ENCODE results near the gene ACP1. TPM values are rescaled to one million over a fixed set of nuclear protein-coding genes. Genes with fewer than 3 reads are reported as not detected.
A peak's percentile ranks its signal among the peaks of the same experiment; 100 is the strongest.

ACP1 gene
- total RNA-seq, 2 donors from 2014 or later: 111 to 144 TPM

- H3K27ac Mint-ChIP-seq: no peak overlapping the region
- 88 to 90% methylated on average over 6 to 9 of the region's 9 CpGs for WGBS, 2 experiments (ENCODE audit: insufficient coverage in 1 of 2, insufficient read length in 1 of 2)
- no peak for DNase-seq
- Histone ChIP-seq H3K9me3 (ENCODE audit: control insufficient read depth, low read length) (no peaks in the 10 kb centered on the region), H3K36me3 (ENCODE audit: control insufficient read depth, insufficient read depth, low read length) (no peaks in the 10 kb centered on the region), H3K4me1 (ENCODE audit: control insufficient read depth, insufficient read depth, low read length) (no peaks in the 10 kb centered on the region), H3K9ac (ENCODE audit: extremely low read depth, low read length, poor library complexity, severe bottlenecking) (no peak overlapping the region), H3K27ac (ENCODE audit: low read depth, low read length) (no peak overlapping the region), H3K27me3 (ENCODE audit: control insufficient read depth, insufficient read depth, low read length, poor library complexity, severe bottlenecking) (no peaks in the 10 kb centered on the region), H3K4me3 (ENCODE audit: low read length) (no peak overlapping the region)
- H3K27me3 Mint-ChIP-seq (ENCODE audit: insufficient read depth): peaks cover 9% of the 10 kb centered on the region
- H3K36me3 Mint-ChIP-seq (ENCODE audit: low read depth): no peaks in the 10 kb centered on the region
- H3K4me1 Mint-ChIP-seq: peaks cover 14% of the 10 kb centered on the region
- no peak overlapping the region for H3K4me3 Mint-ChIP-seq
- TF ChIP-seq CTCF (conservative IDR thresholded peaks at IDR 0.05): no peak
- peaks cover 16% of the 10 kb centered on the region for H3K9me3 Mint-ChIP-seq
Measured at GRCh38 chr2:305366-305765, 40.6 kb downstream of the ACP1 start.

DNA sequence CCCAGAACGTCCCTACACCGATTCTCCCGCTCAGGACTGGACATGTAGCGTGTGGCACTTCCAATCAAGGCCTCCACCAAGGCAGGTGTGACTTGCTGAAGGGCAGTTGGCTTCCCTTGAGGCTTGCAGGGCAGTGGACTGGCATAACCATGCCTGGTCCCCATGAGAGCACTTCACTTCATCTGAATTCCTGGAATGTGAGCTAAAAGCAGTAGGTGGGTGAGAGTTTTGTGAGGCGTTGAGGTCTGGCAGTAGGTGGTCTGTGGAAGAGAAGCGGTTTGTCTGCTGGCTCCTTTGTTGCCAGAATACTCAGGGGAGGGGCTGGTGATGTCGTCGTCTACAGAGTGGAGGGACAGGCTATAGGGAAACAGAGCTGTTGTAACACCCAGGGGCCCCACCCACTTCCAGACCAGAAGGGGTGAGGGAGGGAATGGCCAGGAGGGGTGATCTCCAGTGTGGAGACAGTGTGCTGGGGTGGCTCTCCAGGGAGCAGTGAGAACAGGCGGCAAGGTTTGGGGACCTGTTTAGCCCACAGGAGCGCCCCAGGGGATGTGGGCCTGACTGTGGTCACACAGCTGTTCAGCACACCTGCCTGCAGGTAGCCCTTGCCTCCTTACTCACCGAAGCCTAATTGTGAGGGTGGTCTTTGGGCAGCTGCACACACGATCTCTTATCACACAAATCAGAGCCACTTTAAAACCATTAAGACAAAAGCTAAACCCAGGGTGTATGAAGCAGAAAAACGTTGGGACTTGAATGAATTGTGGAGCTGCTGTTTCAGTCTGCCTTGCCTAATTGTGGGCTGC is 44.6 kb downstream of the ACP1 start:
- 58 to 77% methylated on average over 4 to 13 of the region's 13 CpGs for WGBS, 2 experiments (ENCODE audit: insufficient coverage in 1 of 2, insufficient read length in 1 of 2)
- H3K9me3 ChIP-seq (ENCODE audit: control insufficient read depth, low read length): no peaks in the 10 kb centered on the region
- no peak overlapping the region for H3K4me3 ChIP-seq (ENCODE audit: low read length)
- no peak overlapping the region for H3K9ac ChIP-seq (ENCODE audit: extremely low read depth, low read length, poor library complexity, severe bottlenecking)
- no peak overlapping the region for H3K4me3 Mint-ChIP-seq
- TF ChIP-seq CTCF (conservative IDR thresholded peaks at IDR 0.05): no peak
- no peaks in the 10 kb centered on the region for H3K27me3 Mint-ChIP-seq (ENCODE audit: insufficient read depth)
- no peaks in the 10 kb centered on the region for H3K9me3 Mint-ChIP-seq
- no peaks in the 10 kb centered on the region for H3K4me1 ChIP-seq (ENCODE audit: control insufficient read depth, insufficient read depth, low read length)
- H3K36me3 Mint-ChIP-seq (ENCODE audit: low read depth): no peaks in the 10 kb centered on the region
- no peaks in the 10 kb centered on the region for H3K27me3 ChIP-seq (ENCODE audit: control insufficient read depth, insufficient read depth, low read length, poor library complexity, severe bottlenecking)
- peak overlapping the region; percentile 87 for H3K27ac Mint-ChIP-seq
- peaks cover 14% of the 10 kb centered on the region for H3K4me1 Mint-ChIP-seq
- peak; percentile 97 for DNase-seq
- peak overlapping the region; percentile 91 for H3K27ac ChIP-seq (ENCODE audit: low read depth, low read length)
- H3K36me3 ChIP-seq (ENCODE audit: control insufficient read depth, insufficient read depth, low read length): no peaks in the 10 kb centered on the region

- Histone ChIP-seq H3K36me3 (ENCODE audit: control insufficient read depth, insufficient read depth, low read length) (no peaks in the 10 kb centered on the region), H3K4me3 (ENCODE audit: low read length) (no peak overlapping the region), H3K4me1 (ENCODE audit: control insufficient read depth, insufficient read depth, low read length) (no peaks in the 10 kb centered on the region), H3K27ac (ENCODE audit: low read depth, low read length) (peak overlapping the region; percentile 91), H3K9ac (ENCODE audit: extremely low read depth, low read length, poor library complexity, severe bottlenecking) (no peak overlapping the region), H3K27me3 (ENCODE audit: control insufficient read depth, insufficient read depth, low read length, poor library complexity, severe bottlenecking) (no peaks in the 10 kb centered on the region), H3K9me3 (ENCODE audit: control insufficient read depth, low read length) (no peaks in the 10 kb centered on the region)
- Mint-ChIP-seq H3K36me3 (ENCODE audit: low read depth) (no peaks in the 10 kb centered on the region), H3K27ac (peak overlapping the region; percentile 87), H3K4me3 (no peak overlapping the region), H3K4me1 (peaks cover 14% of the 10 kb centered on the region), H3K27me3 (ENCODE audit: insufficient read depth) (no peaks in the 10 kb centered on the region), H3K9me3 (no peaks in the 10 kb centered on the region)
- 60 to 77% methylated on average over 2 to 10 of the region's 10 CpGs for whole genome bisulfite sequencing, 2 experiments (ENCODE audit: insufficient coverage in 1 of 2, insufficient read length in 1 of 2)
- TF ChIP-seq CTCF (conservative IDR thresholded peaks at IDR 0.05): no peak
- peak; percentile 48 for DNase-seq
Measured at GRCh38 chr2:309954-310510, 45.3 kb downstream of the ACP1 start.

Data from endodermal cell (in vitro differentiated cells).